AG04449 (cell line): Measurements from ENCODE around the gene CFAP157.

Source experiments
- CTCF ChIA-PET: fragments of 350-600 bp; formaldehyde crosslinking; extraction: SDS; loops from one replicate; lab custom pipeline; 2021; ENCODE audit warnings: antibody characterized with exemption; lab: Yijun Ruan, JAX
- POLR2A ChIA-PET: fragments of 400-600, 350-600 bp; formaldehyde crosslinking; extraction: SDS; loops from one replicate; lab custom pipeline; 2020; ENCODE audit warnings: antibody characterized with exemption, inconsistent platforms; lab: Yijun Ruan, JAX
- DNase-seq: peaks from one replicate; pipeline ENCODE4 v3.0.0-alpha.2; 2010; ENCODE audit warnings: low read depth, low spot score
- H3K4me3 ChIP-seq: 2 replicates; pipeline ENCODE4 v1.5.1; 2011; ENCODE audit warnings: low read depth, mild to moderate bottlenecking, control low read depth, low read length
- CTCF ChIP-seq: IDR thresholded peaks from one replicate; pipeline ENCODE4 v1.5.1; 2011; ENCODE audit warnings: mild to moderate bottlenecking, moderate library complexity, low read length, control low read depth, inconsistent platforms; ENCODE audit not compliant: insufficient read depth; ENCODE audit errors: missing control alignments

The CFAP157 gene

GRCh38 chr9:127700140-127700539 is 6.6 kb upstream of the CFAP157 start:
- no peak for TF ChIP-seq CTCF
- no peak overlapping the region for H3K4me3 ChIP-seq
- POLR2A ChIA-PET = interaction anchor here (0.6 kb wide), 1 partner anchor 74 kb away, joined by 3 read pairs; no protein-coding TSS in a partner anchor
- CTCF ChIA-PET = interaction anchor here (1.4 to 1.5 kb wide), 2 partner anchors 15 to 35 kb away, joined by 3 to 6 read pairs; partner anchors contain the start of genes PTRH1, TOR2A and TTC16
- DNase-seq = no peak

GRCh38 chr9:127700594-127701255 is 6.1 kb upstream of the CFAP157 start:
- no peak for DNase-seq
- no peak for TF ChIP-seq CTCF
- no peak overlapping the region for H3K4me3 ChIP-seq
- ChIA-PET CTCF (interaction anchor here (1.4 to 1.5 kb wide), 2 partner anchors 15 to 35 kb away, joined by 3 to 6 read pairs; partner anchors contain the start of genes PTRH1, TOR2A and TTC16), POLR2A (no interaction called here)

- TF ChIP-seq CTCF = no peak
- no peak for DNase-seq
- CTCF ChIA-PET = interaction anchor here (0.6 to 1.5 kb wide), 2 partner anchors 31 to 207 kb away, joined by 3 to 9 read pairs; partner anchors contain the start of gene TOR2A
These were observed 3.4 kb upstream of the CFAP157 start for GRCh38 chr9:127703289-127703946.

GRCh38 chr9:127705577-127706379 is 1.0 kb upstream of the CFAP157 start:
- ChIA-PET CTCF (interaction anchor here (0.8 to 1.0 kb wide), 2 partner anchors 29 to 115 kb away, joined by 3 to 5 read pairs; partner anchors contain the start of gene TOR2A), POLR2A (no interaction called here)
- no peak for TF ChIP-seq CTCF

More at GRCh38 chr9:127703289-127703946, 3.4 kb upstream of the CFAP157 start:
- POLR2A ChIA-PET = no interaction called here
- H3K4me3 ChIP-seq = no peak overlapping the region

GRCh38 chr9:127707766-127708165 is 978 bp downstream of the CFAP157 start:
- no peak overlapping the region for H3K4me3 ChIP-seq
- ChIA-PET POLR2A (interaction anchor here (1.1 kb wide), 1 partner anchor 95 kb away, joined by 3 read pairs; the partner anchor contains the start of gene STXBP1), CTCF (interaction anchor here (1.5 kb wide), 1 partner anchor 27 kb away, joined by 5 read pairs; the partner anchor contains the start of gene TOR2A)
- TF ChIP-seq CTCF = no peak
- no peak for DNase-seq

More at GRCh38 chr9:127705577-127706379, 1.0 kb upstream of the CFAP157 start:
- no peak for DNase-seq
- H3K4me3 ChIP-seq = no peak overlapping the region
